HG03103 (cell line): ENCODE measurements around the gene KCNH5.

Experiments
- ATAC-seq: cut with Tn5 transposase; IDR thresholded peaks from one replicate; pipeline ENCODE4 v1.9.1; 2021; ENCODE audit warnings: low read depth; ENCODE audit not compliant: unreplicated experiment

KCNH5 gene

GRCh38 chr14:63009495-63009894 is 35.8 kb downstream of the KCNH5 start:
- ATAC-seq: no peak

GRCh38 chr14:63006531-63006930 is 38.7 kb downstream of the KCNH5 start:
- no peak for ATAC-seq

- ATAC-seq: no peak
Observed at GRCh38 chr14:62994096-62994495, 51.2 kb downstream of the KCNH5 start.

- ATAC-seq: no peak
Observed at GRCh38 chr14:62988967-62989366, 56.3 kb downstream of the KCNH5 start.

GRCh38 chr14:62983821-62984220 is 61.4 kb downstream of the KCNH5 start:
- no peak for ATAC-seq

- no peak for ATAC-seq
Observed at GRCh38 chr14:62980693-62981092, 64.6 kb downstream of the KCNH5 start.

GRCh38 chr14:62957562-62957961 is 87.7 kb downstream of the KCNH5 start:
- no peak for ATAC-seq

- no peak for ATAC-seq
Observed at GRCh38 chr14:62956413-62956812, 88.8 kb downstream of the KCNH5 start.

GRCh38 chr14:62954165-62954564 is 91.1 kb downstream of the KCNH5 start:
- ATAC-seq: no peak

GRCh38 chr14:62952226-62952625 is 93.0 kb downstream of the KCNH5 start:
- no peak for ATAC-seq

- no peak for ATAC-seq
Observed at GRCh38 chr14:62947301-62947700, 98.0 kb downstream of the KCNH5 start.

- no peak for ATAC-seq
Observed at GRCh38 chr14:62946221-62946620, 99.0 kb downstream of the KCNH5 start.

GRCh38 chr14:62943202-62943601 is 102.1 kb downstream of the KCNH5 start:
- ATAC-seq: no peak

- ATAC-seq: no peak
Observed at GRCh38 chr14:62939970-62940369, 105.3 kb downstream of the KCNH5 start.

GRCh38 chr14:62938778-62939177 is 106.5 kb downstream of the KCNH5 start:
- ATAC-seq: no peak

- no peak for ATAC-seq
Observed at GRCh38 chr14:62934439-62934838, 110.8 kb downstream of the KCNH5 start.

GRCh38 chr14:62921466-62921865 is 123.8 kb downstream of the KCNH5 start:
- ATAC-seq: no peak

- ATAC-seq: no peak
Observed at GRCh38 chr14:62916551-62916950, 128.7 kb downstream of the KCNH5 start.

- ATAC-seq: no peak
Observed at GRCh38 chr14:62914873-62915272, 130.4 kb downstream of the KCNH5 start.

- no peak for ATAC-seq
Observed at GRCh38 chr14:62914025-62914424, 131.2 kb downstream of the KCNH5 start.

GRCh38 chr14:62908506-62908905 is 136.8 kb downstream of the KCNH5 start:
- no peak for ATAC-seq

GRCh38 chr14:62905566-62905965 is 139.7 kb downstream of the KCNH5 start:
- no peak for ATAC-seq

GRCh38 chr14:62897771-62898170 is 147.5 kb downstream of the KCNH5 start:
- ATAC-seq: no peak
